Peyer's patch (tissue), 4 donors: ENCODE results near the gene RTP3.

Experiments used
- CTCF ChIP-seq, 6 experiments: fragments of 450-650 bp in 4 of 6; fragments of 200-600 bp in 2 of 6; sonication (generic) in 1 of 6; IDR thresholded peaks; one replicate each; pipeline ENCODE4 v1.5.1; 2017 to 2019; ENCODE audit warnings: antibody characterized with exemption in 6 of 6, mild to moderate bottlenecking in 3 of 6, moderate library complexity in 1 of 6
- POLR2A ChIP-seq, 2 donors: fragments of 450-650 bp; IDR thresholded peaks; one replicate each; pipeline ENCODE4 v1.5.1; 2017; ENCODE audit warnings: antibody characterized with exemption in 2 of 2, mild to moderate bottlenecking in 2 of 2, moderate library complexity in 2 of 2

GRCh38 chr3:46506526-46506925 is 8.8 kb downstream of the RTP3 start:
- TF ChIP-seq CTCF (IDR thresholded peaks at IDR 0.05) = no peak
- TF ChIP-seq POLR2A (IDR thresholded peaks at IDR 0.05) = no peak
